ENCODE results near the gene SLC6A17.

GRCh38 chr1:110152133-110152785, 2.0 kb downstream of the SLC6A17 start:
- TF ChIP-seq CREB5 (CRISPR knock-in tag; IDR thresholded peaks at IDR 0.05; ENCODE audit: low read depth) (no peak), ARNTL (CRISPR knock-in tag; IDR thresholded peaks at IDR 0.05; ENCODE audit: borderline replicate concordance, low read depth) (no peak), ZC3H10 (CRISPR knock-in tag; IDR thresholded peaks at IDR 0.05) (no peak), ISL1 (CRISPR knock-in tag; IDR thresholded peaks at IDR 0.05) (no peak), ZFP30 (CRISPR knock-in tag; IDR thresholded peaks at IDR 0.05) (no peak), ZFP3 (CRISPR knock-in tag; IDR thresholded peaks at IDR 0.05) (no peak)
